K562 (cell line): ENCODE data around the gene KCTD21. TPM values are rescaled to one million over a fixed set of nuclear protein-coding genes. Genes with fewer than 3 reads are reported as not detected.

Experiments
- CEBPB ChIP-seq: fragments of 450-650 bp; IDR thresholded peaks from 2 replicates; pipeline ENCODE4 v1.6.1; 2016; ENCODE audit warnings: missing genetic modification characterization, missing compliant biosample characterization
- HDGF ChIP-seq: fragments of 450-650 bp; IDR thresholded peaks from 2 replicates; pipeline ENCODE4 v1.6.1; 2016
- HNRNPUL1 ChIP-seq: fragments of 200-400 bp; formaldehyde crosslinking; IDR thresholded peaks from 2 replicates; pipeline ENCODE4 v1.6.1; 2017; ENCODE audit warnings: low read length
- IRF2 ChIP-seq: sonication (generic); formaldehyde crosslinking; IDR thresholded peaks from 2 replicates; pipeline ENCODE4 v1.8.1; 2022; ENCODE audit warnings: mild to moderate bottlenecking, missing genetic modification reagents
- MAZ ChIP-seq, 2 experiments: fragments of 450-650 bp in 1 of 2; sonication (generic) in 1 of 2; formaldehyde crosslinking; IDR thresholded peaks in 1 of 2; conservative IDR thresholded peaks in 1 of 2; 2 replicates each; pipeline versions ENCODE4 v1.4.0 to v1.5.0; 2020; ENCODE audit warnings: mild to moderate bottlenecking in 1 of 2, missing genetic modification reagents in 1 of 2
- MECOM ChIP-seq: fragments of 250-450 bp; sonication (Bioruptor Pico); IDR thresholded peaks from 2 replicates; pipeline ENCODE4 v1.8.0; 2022; ENCODE audit warnings: inconsistent platforms
- MTA3 ChIP-seq: fragments of 450-650 bp; formaldehyde crosslinking; IDR thresholded peaks from 2 replicates; pipeline ENCODE4 v1.6.1; 2017; ENCODE audit warnings: mild to moderate bottlenecking, borderline replicate concordance
- NCOA4 ChIP-seq: fragments of 450-650 bp; IDR thresholded peaks from 2 replicates; pipeline ENCODE4 v1.6.1; 2018; ENCODE audit warnings: mild to moderate bottlenecking; ENCODE audit not compliant: partially characterized antibody
- PHF20 ChIP-seq: fragments of 450-650 bp; IDR thresholded peaks from 2 replicates; pipeline ENCODE4 v1.6.1; 2018; ENCODE audit not compliant: partially characterized antibody
- PHF8 ChIP-seq: fragments of 200-600 bp; sonication (generic); IDR thresholded peaks from 2 replicates; pipeline ENCODE4 v1.6.1; 2012; ENCODE audit warnings: mixed run types, mild to moderate bottlenecking, inconsistent platforms, low read length, moderate library complexity, borderline replicate concordance
- PRMT5 ChIP-seq: sonication (generic); formaldehyde crosslinking; IDR thresholded peaks from 2 replicates; pipeline ENCODE4 v1.5.0; 2020; ENCODE audit warnings: missing genetic modification reagents
- RREB1 ChIP-seq: fragments of 250-450 bp; sonication (Bioruptor Pico); IDR thresholded peaks from 2 replicates; pipeline ENCODE4 v1.4.0; 2020
- SMARCA5 ChIP-seq: fragments of 450-650 bp; IDR thresholded peaks from 2 replicates; pipeline ENCODE4 v1.6.1; 2016
- TCF7 ChIP-seq: sonication (generic); IDR thresholded peaks from 2 replicates; pipeline ENCODE4 v1.6.1; 2016; ENCODE audit warnings: antibody characterized with exemption, borderline replicate concordance
- THRA ChIP-seq: fragments of 450-650 bp; IDR thresholded peaks from 2 replicates; pipeline ENCODE4 v1.6.1; 2017; ENCODE audit warnings: mild to moderate bottlenecking, moderate library complexity
- TRIM28 ChIP-seq: fragments of 450-650 bp; IDR thresholded peaks from 2 replicates; pipeline ENCODE4 v1.6.1; 2017
- ZBTB8A ChIP-seq: fragments of 450-650 bp; IDR thresholded peaks from 2 replicates; pipeline ENCODE4 v1.6.1; 2018; ENCODE audit warnings: mild to moderate bottlenecking, moderate library complexity; ENCODE audit not compliant: partially characterized antibody
- ZNF165 ChIP-seq: fragments of 250-450 bp; sonication (Bioruptor Pico); IDR thresholded peaks from 2 replicates; pipeline ENCODE4 v1.4.0; 2020; ENCODE audit warnings: borderline replicate concordance
- ZNF41 ChIP-seq: fragments of 250-450 bp; sonication (Bioruptor Pico); conservative IDR thresholded peaks from 2 replicates; pipeline ENCODE4 v1.4.0; 2020; ENCODE audit warnings: mild to moderate bottlenecking
- ZNF668 ChIP-seq: fragments of 250-450 bp; sonication (Bioruptor Pico); IDR thresholded peaks from 2 replicates; pipeline ENCODE4 v1.8.0; 2022; ENCODE audit warnings: mild to moderate bottlenecking, inconsistent platforms
- polyA plus RNA-seq, 8 experiments: library from polyadenylated mRNA; depleted of rRNA in 4 of 8; stranded (reverse) in 5 of 8; unstranded in 3 of 8; fragments of >200 nt; fragmentation: Nextera tagmentation in 2 of 8; fragmentation: Illumina TruSeq in 1 of 8; extraction: Ambion mirVana in 2 of 8; extraction: Trizol in 1 of 8; gene quantifications; 2 replicates each; pipeline versions ENCODE4 v1.2.1 to v1.2.3, GENCODE V29; 2011 to 2014; ENCODE audit warnings: inconsistent platforms in 1 of 8, missing spikeins in 1 of 8
- total RNA-seq, 7 experiments: library from RNA; depleted of rRNA in 6 of 7; stranded (reverse); fragments of >200 nt in 6 of 7; fragmentation: Illumina TruSeq in 2 of 7; extraction: Trizol in 2 of 7; gene quantifications; 2 replicates each; pipeline versions ENCODE4 v1.2.1 to v1.2.3, GENCODE V29; 2011 to 2021; ENCODE audit warnings: low replicate concordance in 1 of 7
- TF ChIP-seq, protein P1 (sequence below): sonication (generic); formaldehyde crosslinking; IDR thresholded peaks from 2 replicates; pipeline ENCODE4 v1.9.0; 2022; ENCODE audit warnings: mild to moderate bottlenecking, missing genetic modification reagents
- TF ChIP-seq, protein P2 (sequence below): sonication (generic); formaldehyde crosslinking; IDR thresholded peaks from 2 replicates; pipeline ENCODE4 v1.8.0; 2022; ENCODE audit warnings: missing genetic modification reagents, mild to moderate bottlenecking, moderate library complexity, borderline replicate concordance

KCTD21 gene
- total and polyA plus RNA-seq, 9 of the 15 experiments (the other 6 are each of a cell fraction or from before 2014, with no cell fraction given) = 0.34 to 5.4 (median 1.9) TPM

- TF ChIP-seq PHF8 = no peak
- TF ChIP-seq THRA = no peak
- peak; percentile 50 for TF ChIP-seq CEBPB (tag)
- TF ChIP-seq PRMT5 = no peak
- TF ChIP-seq ZNF668 (CRISPR knock-in tag) = no peak
- peak; percentile 76; the same call in 1 of the 2 replicates for TF ChIP-seq HDGF
- no peak for TF ChIP-seq MAZ (CRISPR knock-in tag; conservative IDR thresholded peaks at IDR 0.05 in 1 of 2, IDR thresholded peaks at IDR 0.05 in 1 of 2)
- TF ChIP-seq PHF20 = no peak
- no peak for TF ChIP-seq MTA3
- TF ChIP-seq TRIM28 = no peak
- TF ChIP-seq, protein P1, sequence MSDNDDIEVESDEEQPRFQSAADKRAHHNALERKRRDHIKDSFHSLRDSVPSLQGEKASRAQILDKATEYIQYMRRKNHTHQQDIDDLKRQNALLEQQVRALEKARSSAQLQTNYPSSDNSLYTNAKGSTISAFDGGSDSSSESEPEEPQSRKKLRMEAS (CRISPR knock-in tag) = 0 out of 2 replicates have a peak, but pooled peaks have one; percentile 28
- TF ChIP-seq ZNF41 (CRISPR knock-in tag) = no peak
- TF ChIP-seq IRF2 = no peak
- TF ChIP-seq RREB1 (CRISPR knock-in tag) = no peak
- no peak for TF ChIP-seq HNRNPUL1
- TF ChIP-seq, protein P2, sequence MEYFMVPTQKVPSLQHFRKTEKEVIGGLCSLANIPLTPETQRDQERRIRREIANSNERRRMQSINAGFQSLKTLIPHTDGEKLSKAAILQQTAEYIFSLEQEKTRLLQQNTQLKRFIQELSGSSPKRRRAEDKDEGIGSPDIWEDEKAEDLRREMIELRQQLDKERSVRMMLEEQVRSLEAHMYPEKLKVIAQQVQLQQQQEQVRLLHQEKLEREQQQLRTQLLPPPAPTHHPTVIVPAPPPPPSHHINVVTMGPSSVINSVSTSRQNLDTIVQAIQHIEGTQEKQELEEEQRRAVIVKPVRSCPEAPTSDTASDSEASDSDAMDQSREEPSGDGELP (CRISPR knock-in tag) = no peak
- no peak for TF ChIP-seq SMARCA5
- TF ChIP-seq ZBTB8A = no peak
- no peak for TF ChIP-seq MECOM
- TF ChIP-seq TCF7 = no peak
- no peak for TF ChIP-seq NCOA4
- TF ChIP-seq ZNF165 = no peak
Measured at GRCh38 chr11:78179459-78180071, 8.9 kb downstream of the KCTD21 start (continued).
